SK-N-SH treated with all-trans-retinoic acid at 6 μM for 48 hours (cell line): ENCODE results near the gene OTX2.

Experiments
- ATAC-seq: fragments of 200-7000 bp; cut with Tn5 transposase; 3 replicates; pipeline ENCODE4 v1.9.1; 2020; ENCODE audit warnings: mild to moderate bottlenecking, moderate library complexity
- BACH2 ChIP-seq: fragments of 250-450 bp; sonication (Bioruptor Pico); IDR thresholded peaks from 2 replicates; pipeline ENCODE4 v1.9.0; 2021; ENCODE audit warnings: mild to moderate bottlenecking, borderline replicate concordance
- CREB5 ChIP-seq: fragments of 250-450 bp; sonication (Bioruptor Pico); IDR thresholded peaks from 2 replicates; pipeline ENCODE4 v1.5.1; 2020; ENCODE audit warnings: low read depth, mild to moderate bottlenecking, moderate library complexity
- CSDC2 ChIP-seq: fragments of 250-450 bp; sonication (Bioruptor Pico); IDR thresholded peaks from 2 replicates; pipeline ENCODE4 v1.5.0; 2020; ENCODE audit warnings: mild to moderate bottlenecking, moderate library complexity
- ISL1 ChIP-seq: fragments of 250-450 bp; sonication (Bioruptor Pico); IDR thresholded peaks from 2 replicates; pipeline ENCODE4 v2.1.2; 2022; ENCODE audit warnings: mild to moderate bottlenecking, moderate library complexity
- OSR1 ChIP-seq: fragments of 250-450 bp; sonication (Bioruptor Pico); IDR thresholded peaks from 2 replicates; pipeline ENCODE4 v1.8.0; 2022; ENCODE audit warnings: moderate library complexity, mild to moderate bottlenecking, inconsistent platforms
- PATZ1 ChIP-seq: fragments of 250-450 bp; sonication (Bioruptor Pico); IDR thresholded peaks from 2 replicates; pipeline ENCODE4 v1.8.0; 2020; ENCODE audit warnings: mild to moderate bottlenecking, moderate library complexity, borderline replicate concordance
- POU6F1 ChIP-seq: fragments of 250-450 bp; sonication (Bioruptor Pico); IDR thresholded peaks from 2 replicates; pipeline ENCODE4 v1.8.0; 2021; ENCODE audit warnings: low read depth, mild to moderate bottlenecking, moderate library complexity, borderline replicate concordance
- PPARA ChIP-seq: fragments of 250-450 bp; sonication (Bioruptor Pico); IDR thresholded peaks from 2 replicates; pipeline ENCODE4 v1.5.0; 2020; ENCODE audit warnings: mild to moderate bottlenecking, borderline replicate concordance
- RARB ChIP-seq: fragments of 250-450 bp; sonication (Bioruptor Pico); IDR thresholded peaks from 2 replicates; pipeline ENCODE4 v1.8.0; 2021; ENCODE audit warnings: mild to moderate bottlenecking, moderate library complexity
- SNAI2 ChIP-seq: fragments of 250-450 bp; sonication (Bioruptor Pico); IDR thresholded peaks from 2 replicates; pipeline ENCODE4 v1.5.0; 2020; ENCODE audit warnings: mild to moderate bottlenecking, moderate library complexity
- TCF4 ChIP-seq: fragments of 250-450 bp; sonication (Bioruptor Pico); IDR thresholded peaks from 2 replicates; pipeline ENCODE4 v1.8.0; 2021; ENCODE audit warnings: mild to moderate bottlenecking, moderate library complexity, borderline replicate concordance
- TOX ChIP-seq: fragments of 250-450 bp; sonication (Bioruptor Pico); IDR thresholded peaks from 2 replicates; pipeline ENCODE4 v1.8.0; 2021; ENCODE audit warnings: mild to moderate bottlenecking, moderate library complexity, borderline replicate concordance
- ZC3H10 ChIP-seq: fragments of 250-450 bp; sonication (Bioruptor Pico); IDR thresholded peaks from 2 replicates; pipeline ENCODE4 v1.5.1; 2021; ENCODE audit warnings: mild to moderate bottlenecking, moderate library complexity
- ZFP3 ChIP-seq: fragments of 250-450 bp; sonication (Bioruptor Pico); IDR thresholded peaks from 2 replicates; pipeline ENCODE4 v1.5.0; 2020; ENCODE audit warnings: mild to moderate bottlenecking, moderate library complexity
- ZFP30 ChIP-seq: fragments of 450-650 bp; formaldehyde crosslinking; IDR thresholded peaks from 2 replicates; pipeline ENCODE4 v1.5.0; 2022; ENCODE audit warnings: mild to moderate bottlenecking, moderate library complexity
- ZNF565 ChIP-seq: fragments of 450-650 bp; formaldehyde crosslinking; conservative IDR thresholded peaks from 2 replicates; pipeline ENCODE4 v1.5.0; 2020; ENCODE audit warnings: low read depth, mild to moderate bottlenecking, moderate library complexity
- ZNF70 ChIP-seq: fragments of 450-650 bp; formaldehyde crosslinking; IDR thresholded peaks from 2 replicates; pipeline ENCODE4 v1.5.0; 2020; ENCODE audit warnings: mild to moderate bottlenecking, moderate library complexity
- ZNF8 ChIP-seq: fragments of 450-650 bp; formaldehyde crosslinking; IDR thresholded peaks from 2 replicates; pipeline ENCODE4 v1.5.0; 2020; ENCODE audit warnings: mild to moderate bottlenecking, moderate library complexity

OTX2 gene

GRCh38 chr14:56810836-56811592 lies 735 bp upstream of the OTX2 start:
- TF ChIP-seq CSDC2 (CRISPR knock-in tag) (no peak), ZNF70 (CRISPR knock-in tag) (no peak), TOX (CRISPR knock-in tag) (no peak), PPARA (CRISPR knock-in tag) (no peak), TCF4 (CRISPR knock-in tag) (no peak), CREB5 (CRISPR knock-in tag) (no peak), PATZ1 (CRISPR knock-in tag) (no peak), OSR1 (CRISPR knock-in tag) (no peak), ZC3H10 (no peak), ZNF8 (CRISPR knock-in tag) (no peak), ZFP30 (CRISPR knock-in tag) (no peak), SNAI2 (CRISPR knock-in tag) (no peak), ZFP3 (CRISPR knock-in tag) (no peak), BACH2 (CRISPR knock-in tag) (no peak)
- no peak for ATAC-seq

- TF ChIP-seq ZNF8 (CRISPR knock-in tag) (no peak), ZFP3 (CRISPR knock-in tag) (no peak), RARB (CRISPR knock-in tag) (no peak), BACH2 (CRISPR knock-in tag) (no peak), ZNF565 (CRISPR knock-in tag) (no peak), POU6F1 (CRISPR knock-in tag) (no peak), ISL1 (CRISPR knock-in tag) (no peak)
- no peak for ATAC-seq
These were observed 771 bp downstream of the OTX2 start for GRCh38 chr14:56809270-56810146.

- TF ChIP-seq PPARA (CRISPR knock-in tag) = no peak
- no peak for TF ChIP-seq CREB5 (CRISPR knock-in tag)
- no peak for TF ChIP-seq POU6F1 (CRISPR knock-in tag)
- no peak for TF ChIP-seq ZNF70 (CRISPR knock-in tag)
- no peak for TF ChIP-seq TCF4 (CRISPR knock-in tag)
- no peak for ATAC-seq
These were observed 1.7 kb downstream of the OTX2 start for GRCh38 chr14:56808383-56809269.
